ENCODE measurements around the gene EPN3.

Gene EPN3

GRCh38 chr17:50511058-50511457 is 21.5 kb upstream of the EPN3 start:
- DNase-seq (ENCODE audit: low spot score), result no peak

DNA sequence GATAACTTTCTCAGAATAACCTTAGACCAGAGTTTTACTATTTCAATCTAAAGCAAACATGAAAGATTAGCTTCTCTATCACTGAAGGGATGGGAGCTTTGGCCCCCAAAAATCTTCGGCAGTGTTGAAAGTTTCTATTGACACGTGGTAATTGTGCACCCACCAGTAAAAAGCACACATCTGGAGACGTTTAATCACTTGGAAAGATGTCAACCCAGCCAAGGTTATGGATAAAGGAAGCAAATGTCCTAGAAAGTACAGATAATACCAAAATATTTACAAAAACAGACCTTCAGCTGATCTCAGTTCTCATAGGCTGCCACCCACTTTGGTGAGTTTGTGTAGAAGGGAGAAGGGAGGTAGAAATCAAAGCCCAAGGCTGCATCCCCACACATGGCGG is 19.0 kb upstream of the EPN3 start:
- DNase-seq (ENCODE audit: low spot score), result no peak

GRCh38 chr17:50514388-50514787 is 18.1 kb upstream of the EPN3 start:
- DNase-seq (ENCODE audit: low spot score), result no peak

DNA sequence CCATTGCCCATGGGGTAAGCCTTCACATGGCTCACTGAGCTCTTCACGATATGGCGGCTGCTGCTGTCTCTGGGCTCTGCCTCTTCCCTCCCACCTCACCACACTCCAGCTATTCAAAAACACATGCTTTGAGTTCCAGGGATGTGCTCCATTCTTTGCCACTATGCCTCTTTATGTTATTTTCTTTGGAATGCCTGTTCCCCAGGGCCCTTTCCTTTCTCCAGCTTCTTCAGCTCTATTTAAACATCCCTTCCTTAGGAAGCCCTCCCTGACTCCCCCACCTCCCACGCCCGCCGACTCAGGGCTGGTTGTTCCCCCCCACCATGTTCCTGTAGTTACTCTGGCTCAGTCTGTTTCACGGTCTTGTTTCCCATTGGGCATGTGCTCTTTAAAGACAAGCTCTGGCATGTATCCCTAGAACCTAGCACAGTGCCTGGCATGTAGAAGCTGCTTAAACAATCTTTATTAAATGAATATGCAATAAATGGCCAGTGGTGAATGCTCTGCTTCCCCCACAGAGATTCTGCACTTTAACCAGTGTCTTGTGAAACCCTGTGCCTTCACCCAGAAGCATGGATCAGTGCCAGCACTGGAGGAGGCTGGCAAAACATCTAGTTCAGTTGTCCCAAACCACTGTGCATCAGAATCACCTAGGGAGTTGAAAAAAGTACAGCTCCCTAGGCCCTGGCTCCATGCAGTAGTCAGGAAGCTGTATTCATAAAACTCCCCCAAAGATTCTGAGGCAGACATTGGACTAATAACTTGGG is 17.4 kb upstream of the EPN3 start:
- DNase-seq (ENCODE audit: low spot score), result no peak

DNA sequence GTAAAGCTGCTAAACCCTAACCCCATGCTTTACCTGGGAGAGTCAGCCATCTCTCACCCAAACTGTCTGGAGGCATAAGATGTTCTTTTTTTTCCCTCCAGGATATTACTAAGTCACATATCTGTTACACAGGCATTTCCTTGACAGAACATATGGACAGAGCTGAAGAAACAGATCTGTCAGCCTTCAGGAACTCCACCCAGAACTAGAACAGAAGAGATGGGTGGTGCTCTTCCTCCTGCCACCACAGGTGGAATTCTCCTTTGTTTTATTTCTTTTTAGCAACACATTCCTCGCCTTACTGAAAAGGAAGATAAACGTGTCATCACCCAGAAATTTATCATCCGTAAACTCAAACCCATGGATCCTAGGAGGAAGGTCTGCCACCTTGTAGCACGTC is 15.5 kb upstream of the EPN3 start:
- no peak for DNase-seq (ENCODE audit: low spot score)

GRCh38 chr17:50517504-50518383 is 14.8 kb upstream of the EPN3 start:
- peak; percentile 66 for DNase-seq (ENCODE audit: low spot score)

DNA sequence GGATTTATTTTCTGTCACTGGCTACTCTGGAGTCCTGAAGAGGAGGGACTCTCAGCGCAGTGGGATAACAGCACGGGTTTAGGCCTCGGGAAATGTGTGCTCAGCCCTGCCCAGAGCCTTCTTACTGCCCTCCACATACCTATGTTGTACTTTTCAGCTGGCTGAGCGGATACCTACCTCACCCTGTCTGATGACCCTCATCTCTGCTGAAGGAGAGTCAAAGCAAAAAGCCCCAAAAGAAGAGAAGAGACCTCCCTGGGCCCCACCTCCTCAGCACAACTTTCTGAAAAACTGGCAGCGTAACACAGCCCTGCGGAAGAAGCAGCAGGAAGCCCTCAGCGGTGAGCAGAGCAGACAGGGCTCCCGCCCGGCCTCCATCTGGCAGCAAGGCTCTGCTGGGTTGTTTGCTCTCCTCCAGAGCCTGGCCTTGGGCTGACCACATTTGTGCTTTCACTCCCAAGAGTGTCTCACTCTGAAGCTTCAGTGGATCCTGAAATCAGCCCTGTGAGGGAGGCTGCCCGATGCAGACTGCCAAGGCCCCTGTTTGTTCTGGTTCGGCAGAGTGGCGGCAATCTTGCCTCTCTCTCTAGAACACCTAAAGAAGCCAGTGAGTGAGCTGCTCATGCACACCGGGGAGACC is 14.0 kb upstream of the EPN3 start:
- DNase-seq (ENCODE audit: low spot score), result peak; percentile 83

DNA sequence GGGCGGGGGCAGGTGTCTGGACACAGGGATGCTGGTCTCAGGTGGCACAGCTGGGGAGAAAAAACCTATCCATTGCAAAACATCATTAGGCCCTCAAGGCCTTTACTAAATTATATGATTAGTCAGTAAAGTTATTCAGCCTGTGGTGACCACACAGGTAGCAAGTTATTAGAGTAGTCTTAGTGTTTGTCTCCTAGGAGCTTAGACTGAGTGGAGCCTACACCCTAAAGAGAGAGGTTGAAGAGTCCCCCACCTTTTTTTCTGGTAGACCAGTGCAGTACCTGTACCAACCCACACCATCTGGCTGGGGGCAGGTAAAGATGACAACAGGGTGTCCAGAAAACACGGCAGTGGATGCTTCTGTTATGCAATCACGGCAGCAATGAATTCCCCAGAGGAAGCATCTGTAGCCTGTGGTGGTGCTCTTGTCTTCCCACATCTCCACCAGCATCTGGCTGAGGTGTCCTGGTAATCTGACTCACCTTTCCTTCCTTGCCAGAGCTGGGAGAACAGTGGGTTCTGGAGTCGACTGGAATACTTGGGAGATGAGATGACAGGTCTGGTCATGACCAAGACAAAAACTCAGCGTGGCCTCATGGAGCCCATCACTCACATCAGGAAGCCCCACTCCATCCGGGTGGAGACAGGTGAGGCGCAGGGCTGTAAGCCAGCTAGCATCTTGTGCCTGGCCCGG is 13.2 kb upstream of the EPN3 start:
- no peak for DNase-seq (ENCODE audit: low spot score)

- no peak for DNase-seq (ENCODE audit: low spot score)
Measured at GRCh38 chr17:50520483-50520882, 12.1 kb upstream of the EPN3 start.

- DNase-seq (ENCODE audit: low spot score), result no peak
Measured at GRCh38 chr17:50521514-50521913, 11.0 kb upstream of the EPN3 start.

DNA sequence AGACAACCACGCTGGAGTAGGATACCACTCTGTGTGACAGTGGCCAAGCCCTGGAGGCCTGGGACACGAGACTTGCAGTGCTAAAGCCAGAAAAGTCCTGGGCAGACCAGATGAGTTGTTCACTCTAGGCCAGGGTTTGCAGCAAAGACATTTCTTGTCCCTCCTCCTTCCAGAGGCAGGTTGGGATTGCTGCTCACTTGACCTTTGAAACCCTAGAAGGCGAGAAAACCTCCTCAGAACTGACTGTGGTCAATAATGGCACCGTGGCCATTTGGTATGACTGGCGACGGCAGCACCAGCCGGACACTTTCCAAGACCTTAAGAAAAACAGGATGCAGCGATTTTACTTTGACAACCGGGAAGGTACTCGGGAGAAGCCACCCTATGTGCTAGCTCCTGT is 9.8 kb upstream of the EPN3 start:
- DNase-seq (ENCODE audit: low spot score), result no peak

- DNase-seq (ENCODE audit: low spot score), result no peak
Measured at GRCh38 chr17:50523208-50523607, 9.3 kb upstream of the EPN3 start.

DNA sequence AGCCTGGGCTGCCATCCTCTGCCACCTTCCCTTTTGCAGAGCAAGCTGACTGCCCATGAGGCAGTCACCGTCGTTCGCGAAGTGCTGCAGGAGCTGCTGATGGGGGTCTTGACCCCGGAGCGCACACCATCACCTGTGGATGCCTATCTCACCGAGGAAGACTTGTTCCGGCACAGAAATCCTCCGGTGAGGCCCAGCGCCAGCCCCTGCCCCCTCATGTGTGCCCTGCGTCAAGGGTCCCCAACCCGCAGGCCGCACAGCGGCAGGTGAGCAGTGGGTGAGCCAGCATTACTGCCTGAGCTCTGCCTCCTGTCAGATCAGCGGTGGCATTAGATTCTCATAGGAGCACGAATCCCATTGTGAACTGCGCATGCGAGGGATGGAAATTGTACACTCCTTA is 7.7 kb upstream of the EPN3 start:
- no peak for DNase-seq (ENCODE audit: low spot score)

DNA sequence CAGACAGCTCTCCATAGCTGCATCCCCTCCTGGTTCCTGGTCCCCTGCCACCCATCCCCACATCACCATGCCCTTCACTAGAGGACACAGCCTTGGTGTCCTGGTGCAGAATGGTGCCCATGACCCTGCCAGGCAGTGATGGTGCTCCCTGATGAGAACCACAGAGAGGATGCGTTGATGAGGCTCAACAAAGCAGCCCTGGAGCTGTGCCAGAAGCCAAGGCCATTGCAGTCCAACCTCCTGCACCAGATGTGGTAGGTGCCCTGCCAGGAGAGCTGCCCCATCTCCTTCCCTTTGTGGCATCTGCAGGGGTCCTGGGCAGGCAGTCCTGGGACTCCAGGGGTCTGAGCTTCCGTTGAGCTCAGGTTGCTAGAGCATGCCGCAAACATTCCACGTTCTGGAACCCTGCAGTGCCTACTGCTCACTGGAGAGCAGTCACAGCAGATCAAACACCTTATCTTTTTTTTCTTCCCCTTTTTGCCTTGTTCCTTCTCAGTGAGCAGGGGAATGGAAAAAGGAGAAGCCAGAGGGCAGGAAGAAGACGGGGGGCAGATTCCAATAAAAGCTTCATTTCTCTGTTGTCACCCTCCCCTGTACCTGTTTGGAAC is 5.3 kb upstream of the EPN3 start:
- no peak for DNase-seq (ENCODE audit: low spot score)

GRCh38 chr17:50527949-50528474 is 4.5 kb upstream of the EPN3 start:
- DNase-seq (ENCODE audit: low spot score), result no peak

GRCh38 chr17:50529849-50530248 is 2.7 kb upstream of the EPN3 start:
- no peak for DNase-seq (ENCODE audit: low spot score)

- no peak for DNase-seq (ENCODE audit: low spot score)
Measured at GRCh38 chr17:50531428-50532025, 1.0 kb upstream of the EPN3 start.

- no peak for DNase-seq (ENCODE audit: low spot score)
Measured at GRCh38 chr17:50533185-50533584, 650 bp downstream of the EPN3 start.

GRCh38 chr17:50533720-50534148 is 1.2 kb downstream of the EPN3 start:
- no peak for DNase-seq (ENCODE audit: low spot score)

DNA sequence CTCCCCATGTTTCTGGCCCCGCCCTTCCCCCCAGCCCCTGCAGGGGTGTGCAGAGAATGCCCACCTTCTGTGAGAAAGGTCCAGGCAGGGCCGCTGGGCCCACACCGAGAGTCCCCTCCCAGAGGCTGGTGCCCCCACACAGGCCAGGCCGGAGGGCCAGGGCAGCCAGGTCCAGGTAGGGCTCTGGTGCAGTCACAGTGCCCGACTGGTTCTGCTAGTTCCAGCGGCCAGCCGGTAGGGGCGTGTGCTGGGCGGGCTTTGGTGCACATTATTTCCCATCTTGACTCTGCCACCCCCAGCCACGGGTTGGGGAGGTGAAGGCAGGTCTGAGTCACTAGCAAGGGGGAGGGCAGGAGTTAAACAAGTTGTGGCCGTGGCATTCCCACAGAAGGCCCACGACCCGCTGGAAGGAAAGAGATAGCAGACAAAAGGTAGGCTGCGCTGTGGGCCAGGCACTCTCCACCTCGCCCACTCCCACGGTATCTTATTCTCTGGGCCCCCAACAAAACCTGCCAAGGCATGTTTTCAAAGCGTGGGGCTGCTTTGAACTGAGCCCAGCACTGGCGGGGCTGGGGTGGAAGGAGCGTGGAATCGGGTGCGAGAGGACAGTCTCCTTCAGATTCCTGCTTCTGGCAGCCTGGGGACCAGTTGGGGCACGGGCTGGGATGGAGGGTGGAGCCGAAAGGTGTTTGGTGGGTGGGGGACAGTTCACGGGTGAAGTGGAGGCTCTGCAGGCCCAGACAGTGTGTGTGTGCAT is 1.9 kb downstream of the EPN3 start:
- no peak for DNase-seq (ENCODE audit: low spot score)
